ENCODE measurements around the gene MCCC1. TPM values are rescaled to one million over a fixed set of nuclear protein-coding genes. Genes with fewer than 3 reads are reported as not detected.

The MCCC1 gene
- total RNA-seq, 1 experiment from 2014 or later = 74.7 TPM

- Mint-ChIP-seq H3K9me3 (ENCODE audit: low read depth, unreplicated experiment) (no peaks in the 10 kb centered on the region), H3K4me1 (ENCODE audit: low read depth, unreplicated experiment) (peaks cover 41% of the 10 kb centered on the region), H3K27me3 (ENCODE audit: unreplicated experiment) (no peaks in the 10 kb centered on the region), H3K4me3 (ENCODE audit: low read depth, unreplicated experiment) (peak overlapping the region; percentile 98), H3K27ac (ENCODE audit: unreplicated experiment) (peak overlapping the region; percentile 96), H3K36me3 (ENCODE audit: insufficient read depth, unreplicated experiment) (peaks cover 29% of the 10 kb centered on the region)
- DNase-seq = no peak
- no peak for TF ChIP-seq CTCF (IDR thresholded peaks at IDR 0.05; ENCODE audit: unreplicated experiment)
- BruUV-seq (replicated peaks) = no TSS peak
- intact Hi-C loops (cut with micrococcal nuclease; ENCODE audit: unreplicated experiment) = no loop called here
- CTCF ChIA-PET = interaction anchor here (0.6 kb wide), 1 partner anchor 195 kb away, joined by 5 read pairs; no protein-coding TSS in a partner anchor
These were observed 1.1 kb upstream of the MCCC1 start for GRCh38 chr3:183100376-183100775.

- Mint-ChIP-seq H3K27ac (ENCODE audit: unreplicated experiment) (peak overlapping the region; percentile 96), H3K36me3 (ENCODE audit: insufficient read depth, unreplicated experiment) (peaks cover 29% of the 10 kb centered on the region), H3K4me1 (ENCODE audit: low read depth, unreplicated experiment) (peaks cover 46% of the 10 kb centered on the region), H3K27me3 (ENCODE audit: unreplicated experiment) (no peaks in the 10 kb centered on the region), H3K9me3 (ENCODE audit: low read depth, unreplicated experiment) (no peaks in the 10 kb centered on the region), H3K4me3 (ENCODE audit: low read depth, unreplicated experiment) (peak overlapping the region; percentile 98)
- no peak for DNase-seq
- BruUV-seq (replicated peaks) = TSS peak; percentile 78
- CTCF ChIA-PET = interaction anchor here (0.6 to 2.0 kb wide), 3 partner anchors 8 to 195 kb away, joined by 5 to 14 read pairs (median 6); no protein-coding TSS in a partner anchor
- intact Hi-C loops (cut with micrococcal nuclease; ENCODE audit: unreplicated experiment) = no loop called here
- TF ChIP-seq CTCF (IDR thresholded peaks at IDR 0.05; ENCODE audit: unreplicated experiment) = no peak
These were observed 525 bp upstream of the MCCC1 start for GRCh38 chr3:183099838-183100204.

- intact Hi-C loops (cut with micrococcal nuclease; ENCODE audit: unreplicated experiment) = no loop called here
- no peak for TF ChIP-seq CTCF (IDR thresholded peaks at IDR 0.05; ENCODE audit: unreplicated experiment)
These were observed 715 bp downstream of the MCCC1 start for GRCh38 chr3:183098536-183099025.

GRCh38 chr3:183094711-183095110, 4.6 kb downstream of the MCCC1 start:
- intact Hi-C loops (cut with micrococcal nuclease; ENCODE audit: unreplicated experiment) = no loop called here
- CTCF ChIA-PET = no interaction called here
- Mint-ChIP-seq H3K9me3 (ENCODE audit: low read depth, unreplicated experiment) (no peaks in the 10 kb centered on the region), H3K27ac (ENCODE audit: unreplicated experiment) (no peak overlapping the region), H3K36me3 (ENCODE audit: insufficient read depth, unreplicated experiment) (peaks cover 45% of the 10 kb centered on the region), H3K4me3 (ENCODE audit: low read depth, unreplicated experiment) (no peak overlapping the region), H3K4me1 (ENCODE audit: low read depth, unreplicated experiment) (peaks cover 40% of the 10 kb centered on the region), H3K27me3 (ENCODE audit: unreplicated experiment) (no peaks in the 10 kb centered on the region)
- BruUV-seq (replicated peaks) = no TSS peak
- DNase-seq = no peak
- TF ChIP-seq CTCF (IDR thresholded peaks at IDR 0.05; ENCODE audit: unreplicated experiment) = no peak

More at GRCh38 chr3:183098536-183099025, 715 bp downstream of the MCCC1 start:
- peaks cover 53% of the 10 kb centered on the region for H3K4me1 Mint-ChIP-seq (ENCODE audit: low read depth, unreplicated experiment)
- H3K4me3 Mint-ChIP-seq (ENCODE audit: low read depth, unreplicated experiment) = peak overlapping the region; percentile 98
- CTCF ChIA-PET = interaction anchor here (0.5 to 2.0 kb wide), 4 partner anchors 10 to 91 kb away, joined by 3 to 14 read pairs (median 5); no protein-coding TSS in a partner anchor
- H3K27ac Mint-ChIP-seq (ENCODE audit: unreplicated experiment) = peak overlapping the region; percentile 96
- no peaks in the 10 kb centered on the region for H3K27me3 Mint-ChIP-seq (ENCODE audit: unreplicated experiment)
- H3K36me3 Mint-ChIP-seq (ENCODE audit: insufficient read depth, unreplicated experiment) = peaks cover 31% of the 10 kb centered on the region
- no peaks in the 10 kb centered on the region for H3K9me3 Mint-ChIP-seq (ENCODE audit: low read depth, unreplicated experiment)
- no TSS peak for BruUV-seq (replicated peaks)
- peak; percentile 30 for DNase-seq

All from Calu3 (cell line).